CD4-positive, alpha-beta T cell treated with Interferon alpha-2 for 1 hour (primary cell): ENCODE results near the gene NTM.

Experiments
- DNase-seq, 2 donors: peaks; one replicate each; pipeline ENCODE4 v3.0.0-alpha.2; 2020 to 2022

The NTM gene

GRCh38 chr11:131750692-131751091 is 380.3 kb downstream of the NTM start:
- no peak for DNase-seq

GRCh38 chr11:131754671-131755070 is 384.3 kb downstream of the NTM start:
- DNase-seq, result no peak

GRCh38 chr11:131756479-131757110 is 386.2 kb downstream of the NTM start:
- DNase-seq, result no peak

- DNase-seq, result no peak
These were observed 388.3 kb downstream of the NTM start for GRCh38 chr11:131758726-131759125.

GRCh38 chr11:131759140-131759539 is 388.7 kb downstream of the NTM start:
- DNase-seq, result no peak

GRCh38 chr11:131760091-131761061 is 390.0 kb downstream of the NTM start:
- no peak for DNase-seq

- no peak for DNase-seq
These were observed 392.1 kb downstream of the NTM start for GRCh38 chr11:131762346-131763110.

GRCh38 chr11:131763193-131763890 is 392.9 kb downstream of the NTM start:
- DNase-seq, result no peak

GRCh38 chr11:131764126-131764525 is 393.7 kb downstream of the NTM start:
- DNase-seq, result no peak

- no peak for DNase-seq
These were observed 394.2 kb downstream of the NTM start for GRCh38 chr11:131764649-131765048.

- no peak for DNase-seq
These were observed 396.2 kb downstream of the NTM start for GRCh38 chr11:131766637-131767036.

- no peak for DNase-seq
These were observed 397.0 kb downstream of the NTM start for GRCh38 chr11:131767421-131767820.

GRCh38 chr11:131770801-131771200 is 400.4 kb downstream of the NTM start:
- DNase-seq, result no peak

GRCh38 chr11:131771471-131771870 is 401.1 kb downstream of the NTM start:
- no peak for DNase-seq

- no peak for DNase-seq
These were observed 403.2 kb downstream of the NTM start for GRCh38 chr11:131773626-131774025.

GRCh38 chr11:131776211-131776610 is 405.8 kb downstream of the NTM start:
- no peak for DNase-seq

GRCh38 chr11:131785801-131786200 is 415.4 kb downstream of the NTM start:
- no peak for DNase-seq

GRCh38 chr11:131787119-131787518 is 416.7 kb downstream of the NTM start:
- no peak for DNase-seq

GRCh38 chr11:131790586-131790985 is 420.2 kb downstream of the NTM start:
- DNase-seq, result no peak

GRCh38 chr11:131792243-131792642 is 421.8 kb downstream of the NTM start:
- DNase-seq, result no peak

- no peak for DNase-seq
These were observed 425.7 kb downstream of the NTM start for GRCh38 chr11:131796089-131796488.

GRCh38 chr11:131796541-131796940 is 426.1 kb downstream of the NTM start:
- no peak for DNase-seq

GRCh38 chr11:131800452-131800851 is 430.0 kb downstream of the NTM start:
- DNase-seq, result no peak
